Esophagus mucosa (tissue), 1 donor: ENCODE measurements around the gene IRAG1. TPM values are rescaled to one million over a fixed set of nuclear protein-coding genes. Genes with fewer than 3 reads are reported as not detected.
"Not testable (repeated sequence)": the region's sequence is repeated elsewhere in the genome, so short reads cannot be mapped to it uniquely, and the experiment has no call there.

Source experiments
- ATAC-seq: fragments of 200-7000 bp; cut with Tn5 transposase; one replicate; pipeline ENCODE4 v1.9.1; 2020
- total RNA-seq: library from RNA; stranded (reverse); gene quantifications from one replicate; pipeline ENCODE4 v1.2.4, GENCODE V29; 2023
- donor health status: DM: yes; HTN: yes; CAD: no.

The IRAG1 gene
- total RNA-seq, 1 donor from 2014 or later, result 3.2 TPM

- ATAC-seq, result no peak
These were observed 14.6 kb upstream of the IRAG1 start for GRCh38 chr11:10708131-10708530.

- ATAC-seq, result no peak
These were observed 8.4 kb upstream of the IRAG1 start for GRCh38 chr11:10701982-10702381.

- no peak for ATAC-seq
These were observed 5.5 kb upstream of the IRAG1 start for GRCh38 chr11:10699072-10699471.

GRCh38 chr11:10697323-10697620, 3.7 kb upstream of the IRAG1 start:
- ATAC-seq, result no peak

GRCh38 chr11:10696468-10697322, 3.1 kb upstream of the IRAG1 start:
- no peak for ATAC-seq

- ATAC-seq, result no peak
These were observed 2.3 kb upstream of the IRAG1 start for GRCh38 chr11:10695833-10696232.

GRCh38 chr11:10694486-10695239, 1.1 kb upstream of the IRAG1 start:
- ATAC-seq, result no peak

GRCh38 chr11:10692531-10693115, 932 bp downstream of the IRAG1 start:
- ATAC-seq, result no peak

GRCh38 chr11:10688401-10688800, 5.2 kb downstream of the IRAG1 start:
- peak; percentile 25 for ATAC-seq

GRCh38 chr11:10686311-10686710, 7.2 kb downstream of the IRAG1 start:
- ATAC-seq, result no peak

- no peak for ATAC-seq
These were observed 10.1 kb downstream of the IRAG1 start for GRCh38 chr11:10683429-10683828.

- no peak for ATAC-seq
These were observed 12.5 kb downstream of the IRAG1 start for GRCh38 chr11:10680956-10681487.

- ATAC-seq, result not testable (repeated sequence)
These were observed 13.3 kb downstream of the IRAG1 start for GRCh38 chr11:10680279-10680678.

GRCh38 chr11:10679644-10680043, 13.9 kb downstream of the IRAG1 start:
- ATAC-seq, result no peak

- no peak for ATAC-seq
These were observed 15.5 kb downstream of the IRAG1 start for GRCh38 chr11:10678101-10678500.

GRCh38 chr11:10676919-10677318, 16.6 kb downstream of the IRAG1 start:
- ATAC-seq, result no peak

- peak; percentile 28 for ATAC-seq
These were observed 18.6 kb downstream of the IRAG1 start for GRCh38 chr11:10674911-10675440.

GRCh38 chr11:10674440-10674855, 19.1 kb downstream of the IRAG1 start:
- ATAC-seq, result no peak

- ATAC-seq, result no peak
These were observed 20.0 kb downstream of the IRAG1 start for GRCh38 chr11:10673501-10674062.

- no peak for ATAC-seq
These were observed 23.5 kb downstream of the IRAG1 start for GRCh38 chr11:10670099-10670498.

GRCh38 chr11:10669258-10670033, 24.1 kb downstream of the IRAG1 start:
- ATAC-seq, result no peak

GRCh38 chr11:10667521-10667885, 26.1 kb downstream of the IRAG1 start:
- ATAC-seq, result no peak
